ENCODE results near the gene TNNC1.

TNNC1 gene

GRCh38 chr3:52432225-52432624, 21.6 kb downstream of the TNNC1 start:
- no peak for DNase-seq (ENCODE audit: low read depth in 2 of 2)

- no peak for DNase-seq (ENCODE audit: low read depth in 2 of 2)
Observed at GRCh38 chr3:52431459-52432223, 22.2 kb downstream of the TNNC1 start.

GRCh38 chr3:52430416-52430810, 23.4 kb downstream of the TNNC1 start:
- DNase-seq (ENCODE audit: low read depth in 2 of 2): no peak

GRCh38 chr3:52429779-52430415, 23.9 kb downstream of the TNNC1 start:
- DNase-seq (ENCODE audit: low read depth in 2 of 2): no peak

GRCh38 chr3:52429031-52429430, 24.8 kb downstream of the TNNC1 start:
- no peak for DNase-seq (ENCODE audit: low read depth in 2 of 2)

GRCh38 chr3:52428151-52429005, 25.5 kb downstream of the TNNC1 start:
- peak; percentile 48 to 51 for DNase-seq (ENCODE audit: low read depth in 2 of 2)

- no peak for DNase-seq (ENCODE audit: low read depth in 2 of 2)
Observed at GRCh38 chr3:52423173-52423572, 30.7 kb downstream of the TNNC1 start.

GRCh38 chr3:52422669-52423068, 31.2 kb downstream of the TNNC1 start:
- DNase-seq (ENCODE audit: low read depth in 2 of 2): no peak

- no peak for DNase-seq (ENCODE audit: low read depth in 2 of 2)
Observed at GRCh38 chr3:52420388-52420787, 33.5 kb downstream of the TNNC1 start.

GRCh38 chr3:52415800-52416199, 38.0 kb downstream of the TNNC1 start:
- DNase-seq (ENCODE audit: low read depth in 2 of 2): no peak

- DNase-seq (ENCODE audit: low read depth in 2 of 2): no peak
Observed at GRCh38 chr3:52408466-52408865, 45.4 kb downstream of the TNNC1 start.

GRCh38 chr3:52407779-52408178, 46.1 kb downstream of the TNNC1 start:
- no peak for DNase-seq (ENCODE audit: low read depth in 2 of 2)

- DNase-seq (ENCODE audit: low read depth in 2 of 2): no peak
Observed at GRCh38 chr3:52406791-52407510, 46.9 kb downstream of the TNNC1 start.

- DNase-seq (ENCODE audit: low read depth in 2 of 2): no peak
Observed at GRCh38 chr3:52406231-52406661, 47.6 kb downstream of the TNNC1 start.

GRCh38 chr3:52405601-52406110, 48.2 kb downstream of the TNNC1 start:
- no peak for DNase-seq (ENCODE audit: low read depth in 2 of 2)

- DNase-seq (ENCODE audit: low read depth in 2 of 2): no peak
Observed at GRCh38 chr3:52405066-52405465, 48.8 kb downstream of the TNNC1 start.

GRCh38 chr3:52404391-52404790, 49.5 kb downstream of the TNNC1 start:
- DNase-seq (ENCODE audit: low read depth in 2 of 2): no peak

GRCh38 chr3:52403955-52404354, 49.9 kb downstream of the TNNC1 start:
- DNase-seq (ENCODE audit: low read depth in 2 of 2): no peak

GRCh38 chr3:52403271-52403841, 50.5 kb downstream of the TNNC1 start:
- no peak for DNase-seq (ENCODE audit: low read depth in 2 of 2)

- no peak for DNase-seq (ENCODE audit: low read depth in 2 of 2)
Observed at GRCh38 chr3:52402706-52403270, 51.1 kb downstream of the TNNC1 start.

- no peak for DNase-seq (ENCODE audit: low read depth in 2 of 2)
Observed at GRCh38 chr3:52402101-52402521, 51.7 kb downstream of the TNNC1 start.

Data from fibroblast of skin of left biceps (primary cell).